OCI-LY1 (cell line): Measurements from ENCODE around the gene LHX5.

Experiments
- H2AFZ ChIP-seq: fragments of 200-600 bp; sonication (generic), shearing (Covaris generic); 2 replicates; pipeline ENCODE4 v1.6.0; 2014; ENCODE audit warnings: antibody characterized with exemption, mild to moderate bottlenecking, low read length
- H3F3A ChIP-seq: fragments of 200-600 bp; sonication (generic), shearing (Covaris generic); 2 replicates; pipeline ENCODE4 v1.6.0; 2014; ENCODE audit warnings: mild to moderate bottlenecking, antibody characterized with exemption, low read length, moderate library complexity; ENCODE audit not compliant: insufficient read depth
- H3K27ac ChIP-seq: fragments of 200-600 bp; sonication (generic); 2 replicates; pipeline ENCODE4 v1.5.1; 2014; ENCODE audit warnings: low read length, mixed run types, mild to moderate bottlenecking, low read depth; ENCODE audit not compliant: poor library complexity, severe bottlenecking
- H3K27me3 ChIP-seq: fragments of 200-600 bp; sonication (generic); 2 replicates; pipeline ENCODE4 v1.6.0; 2014; ENCODE audit warnings: antibody characterized with exemption, mild to moderate bottlenecking, low read length, moderate library complexity; ENCODE audit not compliant: insufficient read depth
- H3K36me3 ChIP-seq: fragments of 200-600 bp; sonication (generic); 2 replicates; pipeline ENCODE4 v1.6.1; 2014; ENCODE audit warnings: mild to moderate bottlenecking, antibody characterized with exemption, low read length, moderate library complexity, mixed read lengths; ENCODE audit not compliant: insufficient read depth
- H3K4me1 ChIP-seq: fragments of 200-600 bp; sonication (generic); 2 replicates; pipeline ENCODE4 v1.5.1; 2014; ENCODE audit warnings: mild to moderate bottlenecking, low read length, moderate library complexity; ENCODE audit not compliant: insufficient read depth, severe bottlenecking
- H3K4me2 ChIP-seq: fragments of 200-600 bp; sonication (generic), shearing (Covaris generic); 2 replicates; pipeline ENCODE4 v1.6.1; 2014; ENCODE audit warnings: low read length
- H3K4me3 ChIP-seq: fragments of 200-600 bp; sonication (generic); 2 replicates; pipeline ENCODE4 v1.5.1; 2014; ENCODE audit warnings: low read length, low read depth, mild to moderate bottlenecking, mixed read lengths; ENCODE audit not compliant: poor library complexity, severe bottlenecking
- H3K79me2 ChIP-seq: fragments of 200-600 bp; shearing (Covaris generic); 2 replicates; pipeline ENCODE4 v1.6.1; 2016; ENCODE audit warnings: mixed run types, low read length, mixed read lengths; ENCODE audit not compliant: insufficient read depth
- H3K9ac ChIP-seq: fragments of 200-600 bp; sonication (generic), shearing (Covaris generic); 2 replicates; pipeline ENCODE4 v1.6.1; 2014; ENCODE audit warnings: mild to moderate bottlenecking, low read length, mixed read lengths
- H3K9me2 ChIP-seq: fragments of 200-600 bp; sonication (generic), shearing (Covaris generic); 2 replicates; pipeline ENCODE4 v1.6.1; 2014; ENCODE audit warnings: low read depth, mild to moderate bottlenecking, low read length, mixed read lengths
- H3K9me3 ChIP-seq: fragments of 200-600 bp; shearing (Covaris generic); 2 replicates; pipeline ENCODE4 v1.6.1; 2014; ENCODE audit warnings: low read length, mixed read lengths
- H4K20me1 ChIP-seq: fragments of 200-600 bp; sonication (generic), shearing (Covaris generic); 2 replicates; pipeline ENCODE4 v1.6.0; 2016; ENCODE audit warnings: mild to moderate bottlenecking, low read length; ENCODE audit not compliant: insufficient read depth
- CTCF ChIP-seq: fragments of 200-600 bp; sonication (generic), shearing (Covaris generic); IDR thresholded peaks from 2 replicates; pipeline ENCODE4 v1.5.1; 2017; ENCODE audit warnings: mild to moderate bottlenecking, antibody characterized with exemption, low read length, moderate library complexity, mixed read lengths
- EZH2 ChIP-seq: fragments of 200-600 bp; sonication (generic), shearing (Covaris generic); IDR thresholded peaks from 2 replicates; pipeline ENCODE4 v1.8.0; 2017; ENCODE audit warnings: borderline replicate concordance, mixed run types, mild to moderate bottlenecking, antibody characterized with exemption, low read length, moderate library complexity, mixed read lengths

The LHX5 gene

GRCh38 chr12:113472191-113473121 is 785 bp upstream of the LHX5 start:
- Histone ChIP-seq H3K9ac (no peak overlapping the region), H3K4me2 (no peak overlapping the region), H3K79me2 (no peaks in the 10 kb centered on the region), H3K27ac (no peak overlapping the region), H3K27me3 (no peaks in the 10 kb centered on the region), H3K4me3 (no peak overlapping the region), H4K20me1 (no peaks in the 10 kb centered on the region), H3K9me2 (no peaks in the 10 kb centered on the region), H2AFZ (no peak overlapping the region), H3K4me1 (no peaks in the 10 kb centered on the region), H3K9me3 (no peaks in the 10 kb centered on the region), H3F3A (no peaks in the 10 kb centered on the region), H3K36me3 (no peaks in the 10 kb centered on the region)
- TF ChIP-seq CTCF, result no peak
- TF ChIP-seq EZH2, result no peak

- Histone ChIP-seq H3K36me3 (no peaks in the 10 kb centered on the region), H3K9me3 (no peaks in the 10 kb centered on the region), H3K9me2 (no peaks in the 10 kb centered on the region), H3K27ac (no peak overlapping the region), H4K20me1 (no peaks in the 10 kb centered on the region), H3K9ac (no peak overlapping the region), H2AFZ (no peak overlapping the region), H3F3A (no peaks in the 10 kb centered on the region), H3K4me3 (no peak overlapping the region), H3K79me2 (no peaks in the 10 kb centered on the region), H3K4me1 (no peaks in the 10 kb centered on the region), H3K27me3 (no peaks in the 10 kb centered on the region), H3K4me2 (no peak overlapping the region)
- TF ChIP-seq CTCF (no peak), EZH2 (no peak)
Observed at GRCh38 chr12:113470871-113471618, 626 bp downstream of the LHX5 start.

GRCh38 chr12:113469949-113470743 is 1.5 kb downstream of the LHX5 start:
- no peaks in the 10 kb centered on the region for H3K36me3 ChIP-seq
- H3K4me2 ChIP-seq, result no peak overlapping the region
- no peak overlapping the region for H3K9ac ChIP-seq
- no peak overlapping the region for H2AFZ ChIP-seq
- no peaks in the 10 kb centered on the region for H3K27me3 ChIP-seq
- no peaks in the 10 kb centered on the region for H3K9me3 ChIP-seq
- H3K9me2 ChIP-seq, result no peaks in the 10 kb centered on the region
- H3K79me2 ChIP-seq, result no peaks in the 10 kb centered on the region
- TF ChIP-seq CTCF (no peak), EZH2 (no peak)
- H3K4me1 ChIP-seq, result no peaks in the 10 kb centered on the region
- no peak overlapping the region for H3K4me3 ChIP-seq
- no peaks in the 10 kb centered on the region for H4K20me1 ChIP-seq
- H3F3A ChIP-seq, result no peaks in the 10 kb centered on the region
- H3K27ac ChIP-seq, result no peak overlapping the region
